ENCODE data around the gene ADORA1. TPM values are rescaled to one million over a fixed set of nuclear protein-coding genes. Genes with fewer than 3 reads are reported as not detected.

The ADORA1 gene
- total and polyA plus RNA-seq, 2 of the 13 experiments (the other 11 are each of a cell fraction or from before 2014, with no cell fraction given) = 0.11 TPM; not detected in 1

GRCh38 chr1:203122159-203122558 lies 5.4 kb upstream of the ADORA1 start:
- Histone ChIP-seq H3K9me3 (ENCODE audit: low read length) (no peaks in the 10 kb centered on the region), H3K9ac (ENCODE audit: insufficient read depth, low read depth, low read length) (no peak overlapping the region), H3K27ac (ENCODE audit: extremely low read length, insufficient read depth, low read length) (no peak overlapping the region), H3K27me3 (ENCODE audit: control insufficient read depth in 1 of 2, insufficient read depth in 2 of 2, low read length in 2 of 2) (peaks cover 4 to 19% of the 10 kb centered on the region in 2 experiments; a peak in 3 of 5 replicates), H4K20me1 (ENCODE audit: insufficient read depth, low read length) (no peaks in the 10 kb centered on the region), H3K79me2 (ENCODE audit: insufficient read depth, low read length) (no peaks in the 10 kb centered on the region), H3K4me1 (ENCODE audit: insufficient read depth, low read length) (no peaks in the 10 kb centered on the region), H2AFZ (ENCODE audit: low read length) (no peak overlapping the region), H3K4me2 (ENCODE audit: low read depth, low read length) (no peak overlapping the region), H3K36me3 (replicated peaks in 1 of 2; ENCODE audit: control insufficient read depth in 1 of 2, insufficient read depth in 2 of 2, low read length in 2 of 2) (no peaks in the 10 kb centered on the region), H3K4me3 (replicated peaks in 1 of 3; ENCODE audit: insufficient read depth in 1 of 3, low read depth in 2 of 3, low read length in 3 of 3) (no peak overlapping the region)
- DNase-seq (ENCODE audit: low spot score) = no peak
- POLR2A ChIA-PET = no interaction called here
- CTCF ChIA-PET (ENCODE audit: low intra/inter-chr PET ratio, low total read pairs) = no interaction called here
- no TSS peak for BruUV-seq (replicated peaks)
- in situ Hi-C loops (cut with HindIII; ENCODE audit: extremely low pct_ligation_motif_present, low pct_unique_long_range_greater_than_20kb) = no loop called here
- WGBS (ENCODE audit: low lambda C conversion rate) = 0% methylated on average over 1 of the region's 2 CpGs
- FAIRE-seq = no peak
- TF ChIP-seq, protein P1, sequence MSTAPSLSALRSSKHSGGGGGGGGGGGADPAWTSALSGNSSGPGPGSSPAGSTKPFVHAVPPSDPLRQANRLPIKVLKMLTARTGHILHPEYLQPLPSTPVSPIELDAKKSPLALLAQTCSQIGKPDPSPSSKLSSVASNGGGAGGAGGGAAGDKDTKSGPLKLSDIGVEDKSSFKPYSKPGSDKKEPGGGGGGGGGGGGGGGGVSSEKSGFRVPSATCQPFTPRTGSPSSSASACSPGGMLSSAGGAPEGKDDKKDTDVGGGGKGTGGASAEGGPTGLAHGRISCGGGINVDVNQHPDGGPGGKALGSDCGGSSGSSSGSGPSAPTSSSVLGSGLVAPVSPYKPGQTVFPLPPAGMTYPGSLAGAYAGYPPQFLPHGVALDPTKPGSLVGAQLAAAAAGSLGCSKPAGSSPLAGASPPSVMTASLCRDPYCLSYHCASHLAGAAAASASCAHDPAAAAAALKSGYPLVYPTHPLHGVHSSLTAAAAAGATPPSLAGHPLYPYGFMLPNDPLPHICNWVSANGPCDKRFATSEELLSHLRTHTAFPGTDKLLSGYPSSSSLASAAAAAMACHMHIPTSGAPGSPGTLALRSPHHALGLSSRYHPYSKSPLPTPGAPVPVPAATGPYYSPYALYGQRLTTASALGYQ (CRISPR knock-in tag; IDR thresholded peaks at IDR 0.05) = no peak
- TF ChIP-seq, protein P2, sequence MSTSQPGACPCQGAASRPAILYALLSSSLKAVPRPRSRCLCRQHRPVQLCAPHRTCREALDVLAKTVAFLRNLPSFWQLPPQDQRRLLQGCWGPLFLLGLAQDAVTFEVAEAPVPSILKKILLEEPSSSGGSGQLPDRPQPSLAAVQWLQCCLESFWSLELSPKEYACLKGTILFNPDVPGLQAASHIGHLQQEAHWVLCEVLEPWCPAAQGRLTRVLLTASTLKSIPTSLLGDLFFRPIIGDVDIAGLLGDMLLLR (CRISPR knock-in tag; IDR thresholded peaks at IDR 0.05) = no peak
- TF ChIP-seq, protein P3, sequence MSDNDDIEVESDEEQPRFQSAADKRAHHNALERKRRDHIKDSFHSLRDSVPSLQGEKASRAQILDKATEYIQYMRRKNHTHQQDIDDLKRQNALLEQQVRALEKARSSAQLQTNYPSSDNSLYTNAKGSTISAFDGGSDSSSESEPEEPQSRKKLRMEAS (IDR thresholded peaks at IDR 0.05) = no peak
- TF ChIP-seq ISL2 (CRISPR knock-in tag; IDR thresholded peaks at IDR 0.05) = no peak
- no peak for ATAC-seq
- intact Hi-C loops (cut with micrococcal nuclease; ENCODE audit: unreplicated experiment) = no loop called here

- peaks cover 5 to 28% of the 10 kb centered on the region in 2 experiments; a peak in 3 of 5 replicates for H3K27me3 ChIP-seq (ENCODE audit: control insufficient read depth in 1 of 2, insufficient read depth in 2 of 2, low read length in 2 of 2)
- FAIRE-seq (no peak), ATAC-seq (no peak), DNase-seq (ENCODE audit: low spot score) (no peak)
- CTCF ChIA-PET (ENCODE audit: low intra/inter-chr PET ratio, low total read pairs) = no interaction called here
- no peak overlapping the region for H3K4me2 ChIP-seq (ENCODE audit: low read depth, low read length)
- BruUV-seq (replicated peaks) = no TSS peak
- WGBS (ENCODE audit: low lambda C conversion rate) = 2% methylated on average over 5 of the region's 5 CpGs
- in situ Hi-C loops (cut with HindIII; ENCODE audit: extremely low pct_ligation_motif_present, low pct_unique_long_range_greater_than_20kb) (no loop called here), intact Hi-C loops (cut with micrococcal nuclease; ENCODE audit: unreplicated experiment) (no loop called here)
- no peaks in the 10 kb centered on the region for H4K20me1 ChIP-seq (ENCODE audit: insufficient read depth, low read length)
- H3K9me3 ChIP-seq (ENCODE audit: low read length) = no peaks in the 10 kb centered on the region
- POLR2A ChIA-PET = no interaction called here
- H3K4me1 ChIP-seq (ENCODE audit: insufficient read depth, low read length) = peaks cover 17% of the 10 kb centered on the region; the same call in 1 of the 2 replicates
- H3K9ac ChIP-seq (ENCODE audit: insufficient read depth, low read depth, low read length) = no peak overlapping the region
- no peak overlapping the region for H2AFZ ChIP-seq (ENCODE audit: low read length)
- no peak overlapping the region for H3K27ac ChIP-seq (ENCODE audit: extremely low read length, insufficient read depth, low read length)
- H3K79me2 ChIP-seq (ENCODE audit: insufficient read depth, low read length) = no peaks in the 10 kb centered on the region
- no peaks in the 10 kb centered on the region for H3K36me3 ChIP-seq (replicated peaks in 1 of 2; ENCODE audit: control insufficient read depth in 1 of 2, insufficient read depth in 2 of 2, low read length in 2 of 2)
- no peak overlapping the region for H3K4me3 ChIP-seq (replicated peaks in 1 of 3; ENCODE audit: insufficient read depth in 1 of 3, low read depth in 2 of 3, low read length in 3 of 3)
- TF ChIP-seq ZNF878 (CRISPR knock-in tag; IDR thresholded peaks at IDR 0.05) (no peak), ZNF138 (CRISPR knock-in tag; IDR thresholded peaks at IDR 0.05; ENCODE audit: low read depth) (no peak), RBAK (CRISPR knock-in tag; IDR thresholded peaks at IDR 0.05) (no peak), E2F1 (CRISPR knock-in tag; IDR thresholded peaks at IDR 0.05) (no peak), USF2 (IDR thresholded peaks at IDR 0.05; ENCODE audit: low read depth, low read length) (no peak), USF2 (CRISPR knock-in tag; IDR thresholded peaks at IDR 0.05; ENCODE audit: borderline replicate concordance) (no peak), NCOR1 (IDR thresholded peaks at IDR 0.05; ENCODE audit: borderline replicate concordance, low read length) (no peak), ZNF496 (CRISPR knock-in tag; IDR thresholded peaks at IDR 0.05; ENCODE audit: insufficient replicate concordance) (no peak), SALL2 (CRISPR knock-in tag; IDR thresholded peaks at IDR 0.05) (no peak)
Observed at GRCh38 chr1:203124011-203124410, 3.5 kb upstream of the ADORA1 start.

Data from HepG2 (cell line).